IMR-90 (cell line): ENCODE results near the gene STOX2.

Experiments
- CEBPB ChIP-seq: IDR thresholded peaks from 2 replicates; pipeline ENCODE4 v1.6.1; 2012; ENCODE audit warnings: low read depth, low read length, improper control_type of control experiment
- MAFK ChIP-seq: IDR thresholded peaks from 2 replicates; pipeline ENCODE4 v1.6.1; 2012; ENCODE audit warnings: low read depth, low read length, improper control_type of control experiment
- TF ChIP-seq, protein P1 (sequence below): conservative IDR thresholded peaks from 2 replicates; pipeline ENCODE4 v1.5.1; 2012; ENCODE audit warnings: mild to moderate bottlenecking, low read depth, low read length, improper control_type of control experiment

DNA sequence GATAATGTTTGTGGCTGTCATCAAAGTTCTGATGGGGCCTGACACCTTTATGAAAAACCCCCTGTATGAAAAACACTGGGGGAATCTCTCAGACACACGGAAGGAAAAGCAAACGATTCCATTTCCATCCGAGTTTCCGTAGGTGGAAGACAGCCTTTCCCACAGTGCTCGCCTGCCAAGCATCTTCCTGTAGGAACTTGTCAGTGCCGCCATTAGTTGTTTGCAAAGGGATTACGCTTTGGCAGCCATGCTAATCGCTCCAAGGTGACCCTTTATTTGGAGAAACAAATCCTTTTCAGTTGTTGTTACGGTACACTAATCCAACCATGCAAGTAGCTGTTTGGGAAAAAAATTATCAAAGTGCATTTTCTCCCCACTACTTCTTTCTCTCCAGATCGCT, 44.4 kb upstream of the STOX2 start:
- TF ChIP-seq CEBPB (no peak), MAFK (no peak)
- TF ChIP-seq, protein P1, sequence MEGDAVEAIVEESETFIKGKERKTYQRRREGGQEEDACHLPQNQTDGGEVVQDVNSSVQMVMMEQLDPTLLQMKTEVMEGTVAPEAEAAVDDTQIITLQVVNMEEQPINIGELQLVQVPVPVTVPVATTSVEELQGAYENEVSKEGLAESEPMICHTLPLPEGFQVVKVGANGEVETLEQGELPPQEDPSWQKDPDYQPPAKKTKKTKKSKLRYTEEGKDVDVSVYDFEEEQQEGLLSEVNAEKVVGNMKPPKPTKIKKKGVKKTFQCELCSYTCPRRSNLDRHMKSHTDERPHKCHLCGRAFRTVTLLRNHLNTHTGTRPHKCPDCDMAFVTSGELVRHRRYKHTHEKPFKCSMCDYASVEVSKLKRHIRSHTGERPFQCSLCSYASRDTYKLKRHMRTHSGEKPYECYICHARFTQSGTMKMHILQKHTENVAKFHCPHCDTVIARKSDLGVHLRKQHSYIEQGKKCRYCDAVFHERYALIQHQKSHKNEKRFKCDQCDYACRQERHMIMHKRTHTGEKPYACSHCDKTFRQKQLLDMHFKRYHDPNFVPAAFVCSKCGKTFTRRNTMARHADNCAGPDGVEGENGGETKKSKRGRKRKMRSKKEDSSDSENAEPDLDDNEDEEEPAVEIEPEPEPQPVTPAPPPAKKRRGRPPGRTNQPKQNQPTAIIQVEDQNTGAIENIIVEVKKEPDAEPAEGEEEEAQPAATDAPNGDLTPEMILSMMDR: no peak
